ENCODE measurements around the gene IQGAP3. TPM values are rescaled to one million over a fixed set of nuclear protein-coding genes. Genes with fewer than 3 reads are reported as not detected.

The IQGAP3 gene
- total and polyA plus RNA-seq, 2 donors (not counting 1 experiment from before 2014, with no cell fraction given): 0.07 to 0.12 TPM

DNA sequence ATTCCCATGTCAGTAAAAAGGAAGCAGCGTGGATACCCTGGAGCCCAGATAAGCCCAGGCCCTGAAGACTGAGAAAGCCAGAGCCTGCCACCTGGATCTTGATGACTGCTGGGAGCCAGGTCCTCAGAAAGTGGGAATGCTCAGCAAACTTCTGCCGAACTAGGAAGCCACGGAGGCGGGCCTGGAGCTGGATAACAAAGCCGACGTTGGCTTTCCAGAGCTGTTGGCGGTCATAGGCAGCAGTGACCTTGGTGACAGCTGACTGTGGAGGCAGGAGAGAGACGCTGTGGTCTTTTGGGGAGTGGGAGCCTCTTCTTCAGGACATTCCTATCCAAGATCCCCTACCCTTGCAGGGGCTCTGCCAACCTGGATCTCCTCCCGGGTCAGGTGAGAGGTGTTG, 24.4 kb downstream of the IQGAP3 start:
- DNase-seq (no peak), ATAC-seq (ENCODE audit: low read depth) (no peak)
- H3K27ac ChIP-seq (ENCODE audit: low read length in 2 of 2): no peak overlapping the region
- ChIA-PET CTCF (interaction anchor here (0.6 to 1.2 kb wide), 3 partner anchors 31 to 67 kb away, joined by 3 read pairs; no protein-coding TSS in a partner anchor), POLR2A (no interaction called here)
- no peaks in the 10 kb centered on the region for H4K20me1 ChIP-seq (ENCODE audit: control insufficient read depth, insufficient read depth, low read length, poor library complexity, severe bottlenecking)
- no peaks in the 10 kb centered on the region for H3K9me3 ChIP-seq (ENCODE audit: control extremely low read depth in 1 of 3, control insufficient read depth in 2 of 3, insufficient read depth in 1 of 3, low read length in 2 of 3)
- TF ChIP-seq, protein P1, sequence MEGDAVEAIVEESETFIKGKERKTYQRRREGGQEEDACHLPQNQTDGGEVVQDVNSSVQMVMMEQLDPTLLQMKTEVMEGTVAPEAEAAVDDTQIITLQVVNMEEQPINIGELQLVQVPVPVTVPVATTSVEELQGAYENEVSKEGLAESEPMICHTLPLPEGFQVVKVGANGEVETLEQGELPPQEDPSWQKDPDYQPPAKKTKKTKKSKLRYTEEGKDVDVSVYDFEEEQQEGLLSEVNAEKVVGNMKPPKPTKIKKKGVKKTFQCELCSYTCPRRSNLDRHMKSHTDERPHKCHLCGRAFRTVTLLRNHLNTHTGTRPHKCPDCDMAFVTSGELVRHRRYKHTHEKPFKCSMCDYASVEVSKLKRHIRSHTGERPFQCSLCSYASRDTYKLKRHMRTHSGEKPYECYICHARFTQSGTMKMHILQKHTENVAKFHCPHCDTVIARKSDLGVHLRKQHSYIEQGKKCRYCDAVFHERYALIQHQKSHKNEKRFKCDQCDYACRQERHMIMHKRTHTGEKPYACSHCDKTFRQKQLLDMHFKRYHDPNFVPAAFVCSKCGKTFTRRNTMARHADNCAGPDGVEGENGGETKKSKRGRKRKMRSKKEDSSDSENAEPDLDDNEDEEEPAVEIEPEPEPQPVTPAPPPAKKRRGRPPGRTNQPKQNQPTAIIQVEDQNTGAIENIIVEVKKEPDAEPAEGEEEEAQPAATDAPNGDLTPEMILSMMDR (IDR thresholded peaks at IDR 0.05): no peak
- TF ChIP-seq EZH2 (IDR thresholded peaks at IDR 0.05; ENCODE audit: borderline replicate concordance, insufficient read depth, low read depth, low read length, poor library complexity, severe bottlenecking): no peak
- no peak overlapping the region for H3K4me3 ChIP-seq (ENCODE audit: control extremely low read depth in 1 of 5, extremely low read depth in 1 of 5, insufficient read depth in 1 of 5, low read depth in 2 of 5, low read length in 4 of 5)
- Mint-ChIP-seq H3K9me3 (ENCODE audit: insufficient read depth) (no peaks in the 10 kb centered on the region), H3K27ac (no peak overlapping the region), H3K4me1 (peaks cover 27% of the 10 kb centered on the region), H3K27me3 (no peaks in the 10 kb centered on the region), H3K4me3 (no peak overlapping the region)
- intact Hi-C loops (cut with micrococcal nuclease): no loop called here
- no peaks in the 10 kb centered on the region for H3K27me3 ChIP-seq (replicated peaks in 1 of 4; ENCODE audit: control extremely low read depth in 1 of 4, control insufficient read depth in 3 of 4, insufficient read depth in 4 of 4, low read length in 3 of 4)
- H3K4me2 ChIP-seq (replicated peaks; ENCODE audit: low read depth, low read length, poor library complexity, severe bottlenecking): no peak overlapping the region
- no peaks in the 10 kb centered on the region for H3K79me2 ChIP-seq (ENCODE audit: control insufficient read depth, insufficient read depth, low read length)
- peaks cover 24 to 26% of the 10 kb centered on the region in 2 donors for H3K4me1 ChIP-seq (ENCODE audit: control insufficient read depth in 2 of 2, insufficient read depth in 2 of 2, low read length in 2 of 2)
- 98% methylated on average over 8 of the region's 9 CpGs for WGBS (ENCODE audit: insufficient coverage)
- H3K36me3 ChIP-seq (replicated peaks in 1 of 2; ENCODE audit: control extremely low read depth in 1 of 2, control insufficient read depth in 1 of 2, extremely low read depth in 1 of 2, insufficient read depth in 2 of 2, low read length in 1 of 2): no peaks in the 10 kb centered on the region
- H2AFZ ChIP-seq (ENCODE audit: insufficient read depth, low read depth, low read length, poor library complexity, severe bottlenecking): no peak overlapping the region
- no peak overlapping the region for H3K9ac ChIP-seq (ENCODE audit: low read length)

GRCh38 chr1:156547434-156547833, 24.9 kb downstream of the IQGAP3 start:
- Histone ChIP-seq H3K36me3 (replicated peaks in 1 of 2; ENCODE audit: control extremely low read depth in 1 of 2, control insufficient read depth in 1 of 2, extremely low read depth in 1 of 2, insufficient read depth in 2 of 2, low read length in 1 of 2) (no peaks in the 10 kb centered on the region), H3K4me2 (replicated peaks; ENCODE audit: low read depth, low read length, poor library complexity, severe bottlenecking) (no peak overlapping the region), H2AFZ (ENCODE audit: insufficient read depth, low read depth, low read length, poor library complexity, severe bottlenecking) (no peak overlapping the region), H3K9me3 (ENCODE audit: control extremely low read depth in 1 of 3, control insufficient read depth in 2 of 3, insufficient read depth in 1 of 3, low read length in 2 of 3) (no peaks in the 10 kb centered on the region), H3K4me3 (ENCODE audit: control extremely low read depth in 1 of 5, extremely low read depth in 1 of 5, insufficient read depth in 1 of 5, low read depth in 2 of 5, low read length in 4 of 5) (no peak overlapping the region), H3K9ac (ENCODE audit: low read length) (no peak overlapping the region), H3K79me2 (ENCODE audit: control insufficient read depth, insufficient read depth, low read length) (no peaks in the 10 kb centered on the region), H3K4me1 (ENCODE audit: control insufficient read depth in 2 of 2, insufficient read depth in 2 of 2, low read length in 2 of 2) (peaks cover 20% of the 10 kb centered on the region in 2 donors), H3K27ac (ENCODE audit: low read length in 2 of 2) (no peak overlapping the region), H4K20me1 (ENCODE audit: control insufficient read depth, insufficient read depth, low read length, poor library complexity, severe bottlenecking) (no peaks in the 10 kb centered on the region), H3K27me3 (replicated peaks in 1 of 4; ENCODE audit: control extremely low read depth in 1 of 4, control insufficient read depth in 3 of 4, insufficient read depth in 4 of 4, low read length in 3 of 4) (no peaks in the 10 kb centered on the region)
- no peak overlapping the region for H3K4me3 Mint-ChIP-seq
- H3K27me3 Mint-ChIP-seq: no peaks in the 10 kb centered on the region
- no peaks in the 10 kb centered on the region for H3K9me3 Mint-ChIP-seq (ENCODE audit: insufficient read depth)
- H3K27ac Mint-ChIP-seq: no peak overlapping the region
- WGBS (ENCODE audit: insufficient coverage): 90% methylated on average over 1 of the region's 4 CpGs
- intact Hi-C loops (cut with micrococcal nuclease): no loop called here
- peaks cover 22% of the 10 kb centered on the region for H3K4me1 Mint-ChIP-seq
- no peak for TF ChIP-seq EZH2 (IDR thresholded peaks at IDR 0.05; ENCODE audit: borderline replicate concordance, insufficient read depth, low read depth, low read length, poor library complexity, severe bottlenecking)
- TF ChIP-seq, protein P1 (IDR thresholded peaks at IDR 0.05): no peak
- POLR2A ChIA-PET: interaction anchor here (0.5 kb wide), 1 partner anchor 47 kb away, joined by 3 read pairs; the partner anchor contains the start of gene MEF2D
- DNase-seq (no peak), ATAC-seq (ENCODE audit: low read depth) (no peak)
- CTCF ChIA-PET: interaction anchor here (1.2 kb wide), 1 partner anchor 66 kb away, joined by 3 read pairs; no protein-coding TSS in a partner anchor
